Measurements from ENCODE around the gene FBRSL1.
"Not testable (repeated sequence)": the region's sequence is repeated elsewhere in the genome, so short reads cannot be mapped to it uniquely, and the experiment has no call there.

The FBRSL1 gene

DNA sequence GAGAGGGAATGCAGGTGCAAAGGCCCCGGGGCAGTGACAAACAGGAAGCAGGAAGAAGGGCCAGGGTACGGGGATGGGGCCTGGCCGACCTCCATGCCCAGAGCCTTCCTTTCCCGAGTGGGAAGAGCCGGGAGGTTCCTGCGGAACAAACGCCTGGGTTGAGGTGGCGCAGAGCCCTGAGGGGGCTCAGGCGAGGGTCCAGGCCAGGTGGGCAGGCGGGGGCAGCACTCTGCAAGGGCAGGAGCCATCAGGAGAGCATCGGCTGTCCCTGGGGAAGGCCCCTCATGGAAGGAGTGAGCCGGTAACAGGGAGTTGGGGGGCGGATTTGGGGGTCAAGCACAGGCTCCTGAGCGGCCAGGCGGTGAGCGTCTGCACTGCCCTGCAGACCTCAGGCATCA lies 18.1 kb upstream of the FBRSL1 start:
- DNase-seq = no peak

DNA sequence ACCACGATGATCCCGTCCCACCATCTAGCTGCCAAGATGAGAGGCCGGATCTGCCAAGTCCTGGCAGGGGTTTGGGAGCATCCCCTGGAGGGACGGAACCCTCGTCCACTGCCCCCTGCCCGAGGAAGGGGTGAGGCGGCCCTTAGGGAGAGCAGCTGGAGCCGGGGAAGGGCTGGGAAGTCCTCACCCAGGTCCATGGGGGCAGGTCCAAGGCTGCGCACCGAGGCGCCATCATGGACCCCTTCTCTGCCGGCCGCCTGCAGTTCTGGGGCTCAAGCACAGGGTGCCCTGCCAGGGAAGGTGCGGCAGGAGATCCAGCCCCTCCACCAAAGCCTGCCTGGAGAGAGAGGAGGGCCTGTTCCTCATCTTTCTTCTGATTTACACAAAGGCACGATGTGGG lies 17.6 kb upstream of the FBRSL1 start:
- DNase-seq = no peak

DNA sequence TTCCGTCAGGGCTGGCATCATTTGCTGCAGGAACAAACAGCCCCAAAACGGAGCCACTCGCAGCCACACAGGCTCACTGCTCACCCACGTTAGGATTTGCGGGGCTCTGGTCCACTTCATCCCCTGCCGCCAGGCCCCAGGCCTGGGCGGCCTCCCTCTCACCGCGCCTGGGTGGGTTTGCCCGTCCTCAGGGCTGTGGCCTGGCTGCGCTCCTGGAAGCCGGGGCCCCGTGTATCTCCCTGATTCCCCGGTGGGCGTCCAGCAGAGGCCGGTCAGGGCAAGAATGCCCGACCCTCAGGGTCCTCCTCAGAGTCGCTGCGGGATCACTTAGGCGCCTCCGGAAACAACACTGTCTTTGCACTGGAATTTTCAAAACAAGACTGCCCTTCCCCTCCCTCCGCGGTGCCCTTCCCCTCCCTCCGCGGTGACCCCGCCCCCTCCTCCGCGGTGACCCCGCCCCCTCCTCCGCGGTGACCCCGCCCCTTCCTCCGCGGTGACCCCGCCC lies 15.7 kb upstream of the FBRSL1 start:
- peak; percentile 23 to 28 for DNase-seq

DNA sequence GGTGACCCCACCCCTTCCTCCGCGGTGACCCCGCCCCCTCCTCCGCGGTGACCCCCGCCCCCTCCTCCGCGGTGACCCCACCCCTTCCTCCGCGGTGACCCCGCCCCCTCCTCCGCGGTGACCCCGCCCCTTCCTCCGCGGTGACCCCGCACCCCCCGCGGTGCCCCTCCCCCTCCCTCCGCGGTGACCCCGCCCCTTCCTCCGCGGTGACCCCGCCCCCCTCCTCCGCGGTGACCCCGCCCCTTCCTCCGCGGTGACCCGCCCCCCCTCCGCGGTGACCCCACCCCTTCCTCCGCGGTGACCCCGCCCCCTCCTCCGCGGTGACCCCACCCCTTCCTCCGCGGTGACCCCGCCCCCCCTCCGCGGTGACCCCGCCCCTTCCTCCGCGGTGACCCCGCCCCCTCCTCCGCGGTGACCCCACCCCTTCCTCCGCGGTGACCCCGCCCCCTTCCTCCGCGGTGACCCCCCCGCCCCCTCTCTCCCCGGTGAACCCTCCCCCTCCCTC lies 15.1 kb upstream of the FBRSL1 start:
- not testable (repeated sequence) for DNase-seq

DNA sequence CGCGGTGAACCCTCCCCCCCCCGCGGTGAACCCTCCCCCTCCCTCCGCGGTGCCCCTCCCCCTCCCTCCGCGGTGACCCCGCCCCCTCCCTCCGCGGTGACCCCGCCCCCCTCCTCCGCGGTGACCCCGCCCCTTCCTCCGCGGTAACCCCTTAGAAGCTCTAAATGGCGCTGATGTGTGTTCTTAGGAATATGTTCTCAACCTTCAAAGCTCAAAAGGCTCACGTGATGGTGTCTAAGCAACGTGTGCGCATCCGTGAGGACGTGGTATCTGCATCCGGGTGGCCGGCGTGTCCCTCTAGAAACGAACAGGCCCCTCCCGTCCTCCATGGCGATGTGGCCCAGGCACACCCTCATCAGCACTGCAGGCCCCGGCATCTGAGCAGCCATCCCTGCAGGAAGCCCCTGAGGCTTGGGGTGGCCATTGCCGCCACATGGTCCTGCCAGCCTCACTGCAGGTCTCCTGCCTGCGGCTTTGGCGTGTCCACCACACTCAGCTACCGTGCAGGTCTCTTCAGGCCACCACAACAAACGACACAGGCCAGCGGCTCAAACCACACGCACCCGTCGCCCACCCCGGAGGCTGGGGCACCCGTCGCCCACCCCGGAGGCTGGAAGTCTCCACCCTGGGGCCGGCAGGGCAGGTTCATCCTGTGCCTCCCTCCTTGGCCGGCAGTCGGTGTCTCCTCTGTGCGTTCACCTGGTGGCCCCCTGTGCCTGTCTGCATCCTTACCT lies 14.5 kb upstream of the FBRSL1 start:
- peak in 1 of 2 experiments; percentile 25 for DNase-seq

DNA sequence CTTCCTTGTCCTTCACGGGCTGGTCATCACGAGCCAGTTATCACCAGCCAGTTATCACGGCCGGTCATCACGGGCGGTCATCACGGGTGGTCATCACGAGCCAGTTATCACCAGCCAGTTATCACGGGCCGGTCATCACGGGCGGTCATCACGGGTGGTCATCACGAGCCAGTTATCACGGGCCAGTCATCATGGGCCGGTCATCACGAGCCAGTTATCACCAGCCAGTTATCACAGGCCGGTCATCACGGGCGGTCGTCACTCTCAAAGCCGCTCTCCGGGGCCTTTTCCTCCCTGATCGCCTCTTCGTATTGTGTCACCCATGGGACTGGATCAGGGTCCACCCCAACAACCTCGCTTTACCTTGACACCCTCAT lies 13.9 kb upstream of the FBRSL1 start:
- DNase-seq = no peak

DNA sequence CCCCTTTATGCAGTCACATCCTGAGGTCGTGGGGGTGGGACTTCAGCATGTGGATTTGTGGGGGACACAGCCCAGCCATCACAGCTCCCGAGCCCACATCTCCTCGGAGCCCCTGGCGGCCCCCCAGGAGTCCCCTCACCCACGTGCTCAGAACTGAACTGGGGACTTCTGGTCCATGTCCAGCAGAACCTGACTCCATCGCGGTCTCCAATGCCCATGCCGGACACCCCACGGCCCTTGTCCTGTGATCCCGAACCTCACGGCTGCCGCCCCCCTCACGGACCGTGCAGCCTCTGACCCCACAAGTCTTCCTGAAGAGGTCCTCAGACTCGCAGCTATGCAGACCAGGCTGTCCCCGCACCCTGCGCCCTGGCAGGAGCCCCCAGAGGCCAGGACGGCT lies 13.5 kb upstream of the FBRSL1 start:
- no peak for DNase-seq

DNA sequence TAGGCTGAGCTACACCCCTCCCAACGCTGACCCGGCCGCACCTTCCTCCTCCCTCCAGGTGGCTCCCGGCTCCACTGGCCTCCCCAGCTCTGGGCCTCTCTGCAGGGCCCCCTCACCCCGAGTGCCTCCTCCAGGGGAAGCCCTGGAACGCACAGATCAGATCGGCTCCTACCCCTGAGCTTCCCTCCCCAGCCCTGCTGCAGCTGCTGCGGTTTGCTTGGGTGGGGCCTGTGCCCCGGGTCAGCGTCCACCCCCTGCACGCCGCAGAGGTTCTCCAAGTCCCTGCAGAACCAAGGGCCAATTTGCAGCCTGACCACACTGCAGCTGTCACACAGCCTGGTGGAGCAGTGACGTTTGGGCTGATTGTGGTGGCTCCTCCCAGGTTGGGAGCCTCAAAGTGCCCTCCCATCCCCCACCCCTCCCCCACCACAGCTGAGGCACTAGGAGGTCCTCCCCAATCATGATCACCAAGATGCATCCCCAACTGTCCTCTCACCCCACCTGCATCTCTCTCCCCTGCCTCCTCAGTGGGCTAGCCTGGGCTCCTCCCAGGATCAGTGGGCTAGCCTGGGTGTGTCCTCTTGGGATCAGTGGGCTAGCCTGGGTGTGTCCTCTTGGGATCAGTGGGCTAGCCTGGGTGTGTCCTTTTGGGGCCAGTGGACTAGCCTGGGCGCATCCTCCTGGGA lies 12.8 kb upstream of the FBRSL1 start:
- no peak for DNase-seq

DNA sequence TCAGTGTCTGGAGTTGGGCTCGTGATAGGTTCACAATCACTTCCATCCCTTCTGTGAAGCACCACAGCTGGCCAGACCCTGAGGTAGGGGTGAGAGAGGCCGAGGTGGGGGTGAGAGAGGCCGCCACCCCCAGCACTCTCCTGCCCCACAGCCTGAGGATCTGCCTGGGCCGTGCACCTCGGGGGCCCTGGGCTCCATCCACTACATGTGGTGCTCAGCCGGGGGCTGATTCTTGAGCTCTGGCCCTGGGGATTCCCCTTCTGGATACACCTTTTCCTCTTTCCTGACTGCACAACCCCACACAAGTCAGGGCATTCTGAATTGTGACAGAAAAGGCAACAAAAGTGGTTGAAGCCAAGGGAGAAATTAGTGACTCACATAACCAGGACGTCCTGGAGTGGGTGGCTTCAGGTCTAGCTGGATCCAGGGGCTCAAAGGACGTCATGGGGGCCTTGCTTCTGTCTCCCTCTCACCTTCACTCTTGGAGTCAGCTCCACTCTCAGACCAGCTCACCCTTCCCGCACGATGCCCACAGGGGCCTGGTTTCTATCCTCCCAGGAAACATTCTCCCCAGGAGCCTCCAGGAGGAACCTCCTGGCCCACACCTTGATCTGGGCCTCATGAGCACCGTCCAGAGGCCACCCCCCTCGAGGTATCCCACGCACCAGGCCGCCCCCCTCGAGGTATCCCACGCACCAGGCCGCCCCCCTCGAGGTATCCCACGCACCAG lies 12.1 kb upstream of the FBRSL1 start:
- DNase-seq = no peak

DNA sequence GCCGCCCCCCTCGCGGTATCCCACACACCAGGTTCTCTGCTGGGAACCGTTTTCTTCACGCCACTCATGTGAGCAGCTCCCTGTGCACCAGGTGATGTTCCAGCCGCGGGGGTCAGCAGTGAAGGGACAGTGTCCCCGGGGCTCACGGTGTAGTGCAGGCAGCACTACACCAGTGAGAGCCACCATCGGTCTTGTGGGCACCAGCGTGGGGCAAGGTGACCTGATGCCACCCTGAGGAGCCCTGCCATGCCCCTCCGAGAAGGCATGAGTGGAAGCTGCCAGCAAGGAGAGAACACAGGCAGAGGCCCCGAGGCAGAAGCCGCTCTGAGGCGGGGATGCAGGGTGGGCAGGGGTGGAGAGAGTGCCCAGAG lies 11.5 kb upstream of the FBRSL1 start:
- no peak for DNase-seq

DNA sequence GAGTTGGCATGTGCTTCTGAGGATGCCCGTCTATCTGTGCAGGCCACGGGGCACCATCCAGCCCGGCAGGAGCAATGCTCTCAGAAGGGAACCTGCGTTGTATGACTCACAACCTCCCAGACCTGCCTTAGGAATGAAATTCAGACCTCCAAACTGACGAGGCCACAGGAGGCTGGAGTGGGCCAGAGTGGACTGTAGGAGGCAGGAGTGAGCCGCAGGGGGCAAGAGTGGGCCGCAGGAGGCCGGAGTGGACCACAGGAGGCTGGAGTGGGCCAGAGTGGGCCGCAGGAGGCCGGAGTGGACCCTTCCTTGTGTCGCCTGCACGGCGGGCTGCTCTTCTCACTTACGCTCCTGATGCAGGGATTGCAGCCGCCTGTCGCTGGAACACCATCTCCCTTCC lies 11.1 kb upstream of the FBRSL1 start:
- no peak for DNase-seq

DNA sequence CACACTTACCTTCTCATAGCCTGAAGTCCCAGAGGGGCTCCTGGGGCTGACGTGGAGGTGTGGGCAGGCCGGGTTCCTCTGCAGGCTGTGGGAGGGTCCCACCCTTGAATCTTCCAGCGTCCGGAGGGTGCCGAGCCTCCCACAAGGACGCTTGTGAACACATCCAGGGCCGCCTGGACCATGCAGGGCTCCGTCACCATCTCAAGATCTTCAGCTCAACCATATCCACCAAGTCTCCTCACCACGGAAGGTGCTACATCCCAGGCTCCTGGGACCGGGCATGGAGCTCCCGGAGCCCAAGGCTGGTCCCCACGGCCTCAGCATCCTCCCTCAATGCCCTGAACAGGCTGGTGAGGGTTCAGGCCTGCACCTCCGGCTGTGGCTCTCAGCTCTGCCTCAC lies 10.7 kb upstream of the FBRSL1 start:
- DNase-seq = no peak

DNA sequence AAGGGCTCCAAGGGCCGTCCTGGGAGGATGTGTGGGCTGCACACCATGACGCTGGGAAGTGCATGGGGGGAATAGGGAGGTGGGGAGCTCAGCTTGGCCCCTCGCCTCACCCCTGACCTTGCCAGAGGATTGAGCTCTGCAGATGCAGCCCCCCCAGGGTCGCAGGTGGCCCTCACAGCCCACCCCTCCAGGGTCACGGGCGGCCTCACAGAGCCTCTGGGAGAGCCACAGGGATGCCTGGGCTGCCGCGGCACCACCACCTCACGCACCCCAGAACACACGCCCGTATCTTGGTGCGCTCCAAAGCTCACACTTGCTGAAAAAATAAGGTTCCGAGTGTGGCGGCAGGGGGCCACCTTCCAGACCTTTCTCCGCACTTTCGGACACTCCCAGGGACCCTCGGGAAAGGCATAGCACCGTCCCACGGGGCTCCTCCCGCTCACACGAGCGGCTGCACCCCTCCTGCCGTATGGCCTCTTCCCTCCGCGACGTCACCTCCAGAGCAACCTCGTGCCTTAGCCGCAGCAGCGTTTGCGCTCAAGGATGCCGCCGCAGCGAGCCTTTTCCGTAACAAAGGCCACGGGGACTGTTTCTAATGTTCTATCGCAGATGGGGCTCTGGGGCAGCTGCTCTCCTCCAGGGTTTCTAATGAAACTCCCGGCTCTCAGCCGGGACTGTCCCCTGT lies 9.9 kb upstream of the FBRSL1 start:
- no peak for DNase-seq

DNA sequence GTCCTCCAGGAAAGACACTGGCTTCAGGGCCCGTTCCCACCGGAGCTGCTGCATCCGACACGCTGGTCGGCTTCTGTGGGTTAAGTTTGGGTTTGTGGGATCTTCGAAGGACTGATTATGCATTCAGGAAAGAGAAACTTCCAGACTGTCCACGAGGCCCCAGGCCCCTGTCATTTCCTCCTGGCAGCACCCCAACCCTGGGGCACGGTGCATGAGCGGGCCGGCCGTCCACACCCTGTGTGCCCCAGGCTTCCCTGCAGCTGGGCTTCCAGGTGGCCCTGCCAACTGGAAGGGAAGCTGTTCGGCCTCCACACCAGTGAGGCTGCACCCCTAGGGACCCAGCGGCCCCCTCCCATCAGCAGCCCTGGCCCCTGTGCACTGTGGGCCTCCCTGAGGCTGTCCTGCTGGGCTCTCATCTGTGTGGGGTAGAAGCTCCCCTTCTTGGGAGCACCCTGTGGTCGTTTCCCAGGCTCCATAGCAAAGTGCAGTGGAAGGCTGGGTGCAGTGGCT lies 9.3 kb upstream of the FBRSL1 start:
- no peak for DNase-seq

DNA sequence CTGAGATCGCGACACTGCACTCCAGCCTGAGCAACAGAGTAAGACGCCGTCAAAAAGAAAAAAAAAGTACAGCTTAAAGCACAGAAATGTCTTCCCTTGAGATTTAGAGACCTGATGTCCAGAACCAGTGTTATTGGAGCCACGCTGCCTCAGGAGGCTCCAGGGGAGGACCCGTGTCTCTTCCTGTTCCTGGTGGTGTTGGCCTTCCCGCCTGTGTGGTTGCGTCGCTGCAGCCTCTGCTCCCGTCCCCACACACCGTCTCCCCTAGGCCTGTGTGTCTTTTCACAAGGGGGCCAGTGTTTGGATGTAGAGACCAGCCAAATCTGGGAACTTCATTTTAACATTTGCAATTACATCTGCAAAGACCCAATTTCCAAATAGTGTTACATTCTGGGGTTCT lies 8.6 kb upstream of the FBRSL1 start:
- no peak for DNase-seq

DNA sequence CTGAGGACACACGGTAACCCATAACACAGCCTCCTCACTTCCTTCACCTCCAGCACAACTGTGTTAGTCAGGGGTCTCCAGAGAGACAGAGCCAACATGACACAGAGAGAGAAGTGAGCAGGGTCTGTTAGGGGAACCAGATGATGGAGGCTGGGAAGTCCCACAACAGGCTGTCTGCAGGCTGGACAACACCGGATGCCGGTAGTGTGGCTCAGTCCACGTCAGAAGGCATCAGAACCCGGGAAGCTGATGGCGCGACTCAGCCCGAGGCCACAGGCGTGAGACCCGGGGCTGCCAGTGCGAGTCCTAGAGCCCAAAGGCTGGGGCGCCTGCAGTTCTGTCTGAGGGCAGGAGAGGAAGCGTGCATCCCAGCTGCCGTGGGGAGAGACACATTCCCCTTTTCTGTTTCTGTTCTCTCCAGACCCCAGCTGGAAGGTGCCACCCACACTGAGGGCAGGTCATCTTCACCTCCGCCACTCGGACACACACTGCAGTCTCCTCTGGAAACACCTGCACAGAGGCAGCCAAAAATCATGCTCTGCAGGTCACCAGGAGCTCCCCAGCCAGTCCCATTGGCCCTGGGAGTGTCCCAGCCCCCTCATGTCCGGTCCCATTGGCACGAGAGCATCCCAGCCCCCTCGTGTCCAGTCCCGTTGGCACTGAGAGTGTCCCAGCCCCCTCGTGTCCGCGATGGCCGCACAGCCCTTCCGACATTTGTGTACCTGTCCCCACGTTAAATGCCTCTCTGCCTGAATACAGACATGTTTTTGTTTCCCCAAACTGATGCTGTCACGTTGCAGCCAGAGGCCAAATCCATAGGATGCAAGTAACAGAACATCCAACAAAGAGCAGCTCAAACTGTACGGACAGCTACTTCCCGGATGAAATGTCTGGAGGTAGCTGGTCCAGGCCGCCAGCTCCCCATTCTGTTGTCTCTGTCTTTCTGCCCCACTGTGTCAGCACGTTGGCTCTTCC lies 7.9 kb upstream of the FBRSL1 start:
- DNase-seq = no peak

DNA sequence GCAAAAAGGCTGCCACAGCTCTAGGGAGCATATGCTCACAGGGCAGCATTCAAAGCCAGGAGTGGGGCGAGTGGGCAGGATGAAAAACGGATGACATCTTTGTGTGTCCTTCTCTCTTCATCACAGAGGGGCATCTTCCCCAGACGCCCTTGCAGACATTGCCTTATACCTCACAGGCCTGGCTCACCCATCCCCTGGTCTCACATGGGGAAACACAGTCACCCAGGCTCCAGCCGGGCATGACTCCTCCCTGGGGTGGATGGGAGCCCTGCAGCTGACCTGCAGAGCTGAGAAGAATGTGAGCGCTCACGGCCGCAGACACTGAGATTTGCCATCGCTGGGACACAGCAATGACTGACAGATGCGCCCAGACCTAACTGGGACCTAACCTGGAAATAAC lies 7.2 kb upstream of the FBRSL1 start:
- no peak for DNase-seq

DNA sequence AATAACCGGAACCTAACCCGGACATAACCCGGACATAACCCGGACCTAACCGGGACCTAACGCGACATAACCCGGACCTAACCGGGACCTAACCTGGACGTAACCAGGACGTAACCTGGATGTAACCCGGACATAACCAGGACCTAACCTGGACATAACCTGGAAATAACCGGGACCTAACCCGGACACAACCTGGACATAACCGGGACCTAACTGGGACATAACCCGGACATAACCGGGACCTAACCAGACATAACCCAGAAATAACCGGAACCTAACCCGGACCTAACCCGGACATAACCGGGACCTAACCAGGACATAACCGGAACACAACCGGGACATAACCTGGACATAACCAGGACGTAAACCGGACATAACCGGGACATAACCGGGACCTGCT lies 6.7 kb upstream of the FBRSL1 start:
- DNase-seq = no peak

DNA sequence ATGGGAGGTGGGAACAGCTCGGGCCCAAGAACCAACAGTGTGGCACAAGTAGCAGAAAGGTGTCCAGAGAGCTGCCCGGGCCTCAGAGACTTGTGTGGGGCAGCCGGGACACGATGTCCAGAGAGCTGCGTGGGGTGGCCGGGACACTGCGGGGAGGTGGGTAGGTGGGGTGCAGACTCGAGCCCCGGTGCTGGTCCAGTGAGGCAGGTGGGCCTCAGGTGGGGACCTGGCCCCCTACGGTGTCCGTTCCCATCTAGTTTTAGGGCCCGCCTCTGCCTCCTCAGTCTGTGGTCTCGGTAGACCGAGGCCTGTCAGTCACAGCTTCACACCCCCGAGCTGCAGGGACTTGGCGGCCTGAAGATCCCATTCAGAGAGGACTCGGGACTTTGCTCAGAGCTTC lies 6.3 kb upstream of the FBRSL1 start:
- no peak for DNase-seq

DNA sequence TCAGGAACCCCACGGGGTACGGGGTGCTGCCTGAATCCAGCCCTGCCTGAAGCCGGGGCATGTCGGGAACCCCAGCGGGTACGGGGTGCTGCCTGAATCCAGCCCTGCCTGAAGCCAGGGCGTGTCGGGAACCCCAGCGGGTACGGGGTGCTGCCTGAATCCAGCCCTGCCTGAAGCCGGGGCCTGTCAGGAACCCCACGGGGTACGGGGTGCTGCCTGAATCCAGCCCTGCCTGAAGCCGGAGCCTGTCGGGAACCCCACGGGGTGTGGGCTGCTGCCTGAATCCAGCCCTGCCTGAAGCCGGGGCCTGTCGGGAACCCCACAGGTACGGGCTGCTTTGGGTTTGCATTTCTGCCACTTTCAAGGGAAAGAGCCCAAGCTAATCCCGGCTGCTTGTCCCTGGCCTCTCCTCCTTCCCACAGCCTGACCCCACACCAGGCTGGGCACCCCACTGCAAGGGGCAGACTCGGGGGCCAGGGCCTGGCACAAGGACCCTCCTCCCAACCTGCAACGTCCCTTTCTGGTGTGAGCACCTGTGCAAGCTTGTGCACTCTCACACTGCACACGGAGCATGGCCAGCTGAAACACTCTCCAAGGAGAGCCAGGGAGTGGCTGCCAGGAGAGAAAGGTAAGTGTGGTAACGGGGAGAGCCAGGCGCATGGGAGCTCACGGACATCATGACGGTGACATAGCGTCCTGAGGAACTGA lies 5.6 kb upstream of the FBRSL1 start:
- no peak for DNase-seq

DNA sequence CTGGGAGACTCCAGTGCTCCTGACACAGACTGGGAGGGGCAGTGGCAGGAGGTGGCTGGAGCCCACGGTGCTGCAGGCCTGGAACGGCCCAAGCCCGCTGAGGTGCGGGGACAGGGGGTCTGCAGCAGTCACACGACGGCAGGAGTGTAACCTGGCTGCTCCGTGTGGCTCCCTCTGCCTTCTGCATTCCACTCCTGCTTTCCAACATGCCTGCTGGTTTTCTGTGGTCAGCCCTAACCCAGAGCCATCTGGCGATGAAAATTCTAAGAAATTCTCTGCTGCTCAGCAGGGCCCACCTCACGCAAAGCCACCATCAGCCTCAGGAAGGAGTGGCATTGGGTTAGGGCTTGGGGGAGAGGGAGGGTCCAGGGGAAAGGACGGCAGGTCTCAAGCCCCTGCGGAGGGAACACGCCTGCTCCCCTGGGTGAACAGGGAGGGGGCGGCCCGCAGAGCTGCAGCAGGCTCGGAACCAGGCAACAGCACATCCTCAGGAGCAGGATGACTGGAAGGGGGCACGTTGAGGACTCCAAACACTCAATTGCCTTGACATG lies 5.0 kb upstream of the FBRSL1 start:
- DNase-seq = no peak
